IPS-20b (cell line): ENCODE results near the gene KIF9.
"Not testable (repeated sequence)": the region's sequence is repeated elsewhere in the genome, so short reads cannot be mapped to it uniquely, and the experiment has no call there.

ENCODE experiments used
- H3K27ac ChIP-seq: one replicate; pipeline ENCODE4 v1.5.1; 2013; ENCODE audit warnings: low read length
- H3K27me3 ChIP-seq: 2 replicates; pipeline ENCODE4 v1.6.1; 2013; ENCODE audit warnings: mild to moderate bottlenecking, low read length, inconsistent platforms; ENCODE audit not compliant: insufficient read depth
- H3K36me3 ChIP-seq: 2 replicates; pipeline ENCODE4 v1.6.1; 2013; ENCODE audit warnings: low read depth, mild to moderate bottlenecking, inconsistent platforms, low read length, moderate library complexity; ENCODE audit not compliant: insufficient read depth
- H3K4me1 ChIP-seq: 2 replicates; pipeline ENCODE4 v1.6.1; 2013; ENCODE audit warnings: mild to moderate bottlenecking, control low read depth, inconsistent platforms, low read length, moderate library complexity; ENCODE audit not compliant: insufficient read depth
- H3K4me3 ChIP-seq: 2 replicates; pipeline ENCODE4 v1.5.1; 2013; ENCODE audit warnings: mild to moderate bottlenecking, low read length, inconsistent platforms
- H3K9ac ChIP-seq: 2 replicates; pipeline ENCODE4 v1.6.1; 2013; ENCODE audit warnings: low read depth, mild to moderate bottlenecking, inconsistent platforms, low read length, moderate library complexity
- H3K9me3 ChIP-seq: 2 replicates; pipeline ENCODE4 v1.6.1; 2013; ENCODE audit warnings: mild to moderate bottlenecking, low read depth, low read length, inconsistent platforms; ENCODE audit not compliant: insufficient read depth

Gene KIF9

GRCh38 chr3:47244531-47245100 lies 38.0 kb downstream of the KIF9 start:
- Histone ChIP-seq H3K4me3 (no peak overlapping the region), H3K27ac (no peak overlapping the region), H3K4me1 (no peaks in the 10 kb centered on the region), H3K27me3 (no peaks in the 10 kb centered on the region), H3K9ac (no peak overlapping the region), H3K36me3 (no peaks in the 10 kb centered on the region), H3K9me3 (no peaks in the 10 kb centered on the region)

- no peaks in the 10 kb centered on the region for H3K4me1 ChIP-seq
- H3K27ac ChIP-seq: no peak overlapping the region
- H3K9ac ChIP-seq: no peak overlapping the region
- no peaks in the 10 kb centered on the region for H3K27me3 ChIP-seq
- H3K4me3 ChIP-seq: no peak overlapping the region
- no peaks in the 10 kb centered on the region for H3K9me3 ChIP-seq
- H3K36me3 ChIP-seq: no peaks in the 10 kb centered on the region
Measured at GRCh38 chr3:47243419-47244147, 39.0 kb downstream of the KIF9 start.

GRCh38 chr3:47239929-47240328 lies 42.7 kb downstream of the KIF9 start:
- Histone ChIP-seq H3K4me3 (no peak overlapping the region), H3K27ac (no peak overlapping the region), H3K9ac (no peak overlapping the region), H3K36me3 (no peaks in the 10 kb centered on the region), H3K4me1 (no peaks in the 10 kb centered on the region), H3K27me3 (no peaks in the 10 kb centered on the region), H3K9me3 (no peaks in the 10 kb centered on the region)

GRCh38 chr3:47238017-47238416 lies 44.6 kb downstream of the KIF9 start:
- H3K36me3 ChIP-seq: no peaks in the 10 kb centered on the region
- H3K27me3 ChIP-seq: no peaks in the 10 kb centered on the region
- H3K27ac ChIP-seq: no peak overlapping the region
- H3K9ac ChIP-seq: no peak overlapping the region
- H3K9me3 ChIP-seq: no peaks in the 10 kb centered on the region
- no peaks in the 10 kb centered on the region for H3K4me1 ChIP-seq
- H3K4me3 ChIP-seq: no peak overlapping the region

- H3K4me3 ChIP-seq: no peak overlapping the region
Measured at GRCh38 chr3:47228088-47228487, 54.5 kb downstream of the KIF9 start.

GRCh38 chr3:47227678-47228077 lies 54.9 kb downstream of the KIF9 start:
- H3K4me1 ChIP-seq: no peaks in the 10 kb centered on the region
- no peak overlapping the region for H3K27ac ChIP-seq
- no peak overlapping the region for H3K9ac ChIP-seq
- no peaks in the 10 kb centered on the region for H3K27me3 ChIP-seq
- H3K4me3 ChIP-seq: no peak overlapping the region
- no peaks in the 10 kb centered on the region for H3K36me3 ChIP-seq
- no peaks in the 10 kb centered on the region for H3K9me3 ChIP-seq

More at GRCh38 chr3:47228088-47228487, 54.5 kb downstream of the KIF9 start:
- Histone ChIP-seq H3K4me1 (no peaks in the 10 kb centered on the region), H3K9me3 (no peaks in the 10 kb centered on the region), H3K27me3 (no peaks in the 10 kb centered on the region), H3K36me3 (no peaks in the 10 kb centered on the region), H3K27ac (no peak overlapping the region), H3K9ac (no peak overlapping the region)

GRCh38 chr3:47225310-47225906 lies 57.2 kb downstream of the KIF9 start:
- Histone ChIP-seq H3K4me1 (no peaks in the 10 kb centered on the region), H3K9ac (no peak overlapping the region), H3K36me3 (no peaks in the 10 kb centered on the region), H3K9me3 (no peaks in the 10 kb centered on the region), H3K4me3 (no peak overlapping the region), H3K27ac (no peak overlapping the region), H3K27me3 (no peaks in the 10 kb centered on the region)

GRCh38 chr3:47223755-47224154 lies 58.8 kb downstream of the KIF9 start:
- no peaks in the 10 kb centered on the region for H3K27me3 ChIP-seq
- no peak overlapping the region for H3K4me3 ChIP-seq
- no peak overlapping the region for H3K9ac ChIP-seq
- no peaks in the 10 kb centered on the region for H3K36me3 ChIP-seq
- H3K4me1 ChIP-seq: no peaks in the 10 kb centered on the region
- no peak overlapping the region for H3K27ac ChIP-seq
- no peaks in the 10 kb centered on the region for H3K9me3 ChIP-seq

- no peaks in the 10 kb centered on the region for H3K9me3 ChIP-seq
- H3K4me3 ChIP-seq: no peak overlapping the region
- no peak overlapping the region for H3K9ac ChIP-seq
- no peaks in the 10 kb centered on the region for H3K36me3 ChIP-seq
- H3K27me3 ChIP-seq: no peaks in the 10 kb centered on the region
- H3K4me1 ChIP-seq: no peaks in the 10 kb centered on the region
- H3K27ac ChIP-seq: no peak overlapping the region
Measured at GRCh38 chr3:47221798-47222197, 60.8 kb downstream of the KIF9 start.

GRCh38 chr3:47210863-47211405 lies 71.7 kb downstream of the KIF9 start:
- H3K9ac ChIP-seq: no peak overlapping the region
- no peaks in the 10 kb centered on the region for H3K27me3 ChIP-seq
- no peak overlapping the region for H3K27ac ChIP-seq
- no peaks in the 10 kb centered on the region for H3K36me3 ChIP-seq
- H3K4me3 ChIP-seq: no peak overlapping the region
- H3K9me3 ChIP-seq: no peaks in the 10 kb centered on the region
- no peaks in the 10 kb centered on the region for H3K4me1 ChIP-seq

GRCh38 chr3:47206022-47206421 lies 76.6 kb downstream of the KIF9 start:
- H3K36me3 ChIP-seq, H3K4me1 ChIP-seq, H3K27ac ChIP-seq, H3K9ac ChIP-seq, H3K9me3 ChIP-seq, H3K4me3 ChIP-seq, H3K27me3 ChIP-seq: not testable (repeated sequence)

- no peak overlapping the region for H3K9ac ChIP-seq
- no peaks in the 10 kb centered on the region for H3K4me1 ChIP-seq
- H3K9me3 ChIP-seq: no peaks in the 10 kb centered on the region
- no peaks in the 10 kb centered on the region for H3K27me3 ChIP-seq
- no peak overlapping the region for H3K27ac ChIP-seq
- no peak overlapping the region for H3K4me3 ChIP-seq
- no peaks in the 10 kb centered on the region for H3K36me3 ChIP-seq
Measured at GRCh38 chr3:47204875-47205274, 77.7 kb downstream of the KIF9 start.
